ENCODE measurements around the gene DCBLD1.

- TF ChIP-seq CTCF (conservative IDR thresholded peaks at IDR 0.05; ENCODE audit: low read length): no peak
- no peak for TF ChIP-seq EZH2phosphoT487 (IDR thresholded peaks at IDR 0.05; ENCODE audit: borderline replicate concordance)
Observed at GRCh38 chr6:117472667-117473066, 9.8 kb upstream of the DCBLD1 start.

Data from Loucy (cell line).